MM.1S (cell line): ENCODE results near the gene MUC20.

Experiments used
- EZH2 ChIP-seq: fragments of 300-600 bp; sonication (generic); optimal IDR thresholded peaks from 2 replicates; pipeline ENCODE3; 2017; ENCODE audit warnings: low read depth, mild to moderate bottlenecking, antibody characterized with exemption, low read length, mixed read lengths
- EZH2phosphoT487 ChIP-seq: fragments of 300-600 bp; sonication (generic); IDR thresholded peaks from 2 replicates; pipeline ENCODE4 v1.6.1; 2018; ENCODE audit warnings: antibody characterized with exemption, low read length
- TF ChIP-seq, protein P1 (sequence below): fragments of 300-600 bp; sonication (generic); IDR thresholded peaks from 2 replicates; pipeline ENCODE4 v1.5.1; 2016; ENCODE audit warnings: antibody characterized with exemption, low read length, mixed read lengths

GRCh38 chr3:195738274-195739044 is 17.7 kb downstream of the MUC20 start:
- TF ChIP-seq, protein P1, sequence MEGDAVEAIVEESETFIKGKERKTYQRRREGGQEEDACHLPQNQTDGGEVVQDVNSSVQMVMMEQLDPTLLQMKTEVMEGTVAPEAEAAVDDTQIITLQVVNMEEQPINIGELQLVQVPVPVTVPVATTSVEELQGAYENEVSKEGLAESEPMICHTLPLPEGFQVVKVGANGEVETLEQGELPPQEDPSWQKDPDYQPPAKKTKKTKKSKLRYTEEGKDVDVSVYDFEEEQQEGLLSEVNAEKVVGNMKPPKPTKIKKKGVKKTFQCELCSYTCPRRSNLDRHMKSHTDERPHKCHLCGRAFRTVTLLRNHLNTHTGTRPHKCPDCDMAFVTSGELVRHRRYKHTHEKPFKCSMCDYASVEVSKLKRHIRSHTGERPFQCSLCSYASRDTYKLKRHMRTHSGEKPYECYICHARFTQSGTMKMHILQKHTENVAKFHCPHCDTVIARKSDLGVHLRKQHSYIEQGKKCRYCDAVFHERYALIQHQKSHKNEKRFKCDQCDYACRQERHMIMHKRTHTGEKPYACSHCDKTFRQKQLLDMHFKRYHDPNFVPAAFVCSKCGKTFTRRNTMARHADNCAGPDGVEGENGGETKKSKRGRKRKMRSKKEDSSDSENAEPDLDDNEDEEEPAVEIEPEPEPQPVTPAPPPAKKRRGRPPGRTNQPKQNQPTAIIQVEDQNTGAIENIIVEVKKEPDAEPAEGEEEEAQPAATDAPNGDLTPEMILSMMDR: no peak
- no peak for TF ChIP-seq EZH2phosphoT487
- no peak for TF ChIP-seq EZH2
